CD14-positive monocyte (primary cell): ENCODE data around the gene FOXG1. TPM values are rescaled to one million over a fixed set of nuclear protein-coding genes. Genes with fewer than 3 reads are reported as not detected.

Experiments used
- DNase-seq, 3 donors: peaks; one replicate each; pipeline ENCODE4 v3.0.0-alpha.2; 2011 to 2022
- H2AFZ ChIP-seq: 2 replicates; pipeline ENCODE4 v1.6.0; 2012; ENCODE audit warnings: mild to moderate bottlenecking, low read depth, low read length, inconsistent platforms; ENCODE audit not compliant: insufficient read depth, poor library complexity, severe bottlenecking
- H3K27ac ChIP-seq, 2 donors: 1 replicate in 1 of 2; 2 replicates in 1 of 2; pipeline ENCODE4 v1.5.1; 2012 to 2013; ENCODE audit warnings: low read length in 2 of 2, control low read depth in 1 of 2, inconsistent platforms in 1 of 2, low read depth in 1 of 2, mild to moderate bottlenecking in 1 of 2
- H3K27me3 ChIP-seq, 2 donors: one replicate each; pipeline versions ENCODE4 v1.6.0 to v1.6.1; 2011 to 2013; ENCODE audit warnings: low read length in 2 of 2; ENCODE audit not compliant: control insufficient read depth in 2 of 2, insufficient read depth in 2 of 2
- H3K36me3 ChIP-seq, 2 donors: replicated peaks in 1 of 2; 1 replicate in 1 of 2; 2 replicates in 1 of 2; pipeline versions ENCODE4 v1.5.1 to v1.6.1; 2012 to 2013; ENCODE audit warnings: low read length in 2 of 2, control low read depth in 1 of 2, inconsistent platforms in 1 of 2, mild to moderate bottlenecking in 1 of 2; ENCODE audit not compliant: insufficient read depth in 2 of 2, control insufficient read depth in 1 of 2
- H3K4me1 ChIP-seq, 2 donors: 1 replicate in 1 of 2; 2 replicates in 1 of 2; pipeline versions ENCODE4 v1.5.1 to v1.6.1; 2012 to 2013; ENCODE audit warnings: low read length in 2 of 2, control low read depth in 1 of 2, inconsistent platforms in 1 of 2, mild to moderate bottlenecking in 1 of 2, moderate library complexity in 1 of 2; ENCODE audit not compliant: insufficient read depth in 2 of 2, control insufficient read depth in 1 of 2
- H3K4me2 ChIP-seq: replicated peaks from 2 replicates; pipeline ENCODE3; 2012; ENCODE audit warnings: low read length, moderate library complexity, mild to moderate bottlenecking; ENCODE audit not compliant: poor library complexity, severe bottlenecking; ENCODE audit errors: extremely low read depth
- H3K4me3 ChIP-seq, 3 experiments: fragments of 200-600 bp in 1 of 3; sonication (generic) in 1 of 3; replicated peaks in 1 of 3; 1 replicate in 2 of 3; 2 replicates in 1 of 3; pipeline ENCODE4 v1.5.1; 2011 to 2013; ENCODE audit warnings: low read length in 3 of 3, mild to moderate bottlenecking in 3 of 3, control low read depth in 2 of 3, low read depth in 2 of 3, inconsistent platforms in 1 of 3, moderate library complexity in 1 of 3
- H3K79me2 ChIP-seq: 2 replicates; pipeline ENCODE4 v1.6.0; 2012; ENCODE audit warnings: mild to moderate bottlenecking, control low read depth, inconsistent platforms, low read length, moderate library complexity; ENCODE audit not compliant: insufficient read depth
- H3K9ac ChIP-seq: 2 replicates; pipeline ENCODE4 v1.6.0; 2017; ENCODE audit warnings: low read length, mild to moderate bottlenecking; ENCODE audit not compliant: insufficient read depth, poor library complexity, severe bottlenecking
- H3K9me3 ChIP-seq, 2 donors: replicated peaks in 1 of 2; 1 replicate in 1 of 2; 2 replicates in 1 of 2; pipeline versions ENCODE4 v1.5.1 to v1.6.1; 2012 to 2013; ENCODE audit warnings: low read length in 2 of 2, control low read depth in 1 of 2; ENCODE audit not compliant: control insufficient read depth in 1 of 2, insufficient read depth in 1 of 2
- H4K20me1 ChIP-seq: 2 replicates; pipeline ENCODE4 v1.6.0; 2012; ENCODE audit warnings: mild to moderate bottlenecking, low read length, control low read depth, moderate library complexity; ENCODE audit not compliant: insufficient read depth
- H3K27ac Mint-ChIP-seq, 7 donors: one replicate each; pipeline ENCODE4 v1.8.0; 2020; ENCODE audit warnings: mild to moderate bottlenecking in 7 of 7, mixed read lengths in 7 of 7, moderate library complexity in 6 of 7, inconsistent platforms in 2 of 7
- H3K27me3 Mint-ChIP-seq, 3 donors: one replicate each; pipeline ENCODE4 v1.8.0; 2021 to 2022; ENCODE audit warnings: low read depth in 3 of 3, mild to moderate bottlenecking in 3 of 3, mixed read lengths in 3 of 3, moderate library complexity in 3 of 3, inconsistent platforms in 1 of 3
- H3K36me3 Mint-ChIP-seq, 2 donors: one replicate each; pipeline ENCODE4 v1.8.0; 2020; ENCODE audit warnings: mixed read lengths in 2 of 2, inconsistent platforms in 1 of 2, mild to moderate bottlenecking in 1 of 2
- H3K4me1 Mint-ChIP-seq: one replicate; pipeline ENCODE4 v1.8.0; 2020; ENCODE audit warnings: mild to moderate bottlenecking, mixed read lengths
- H3K4me3 Mint-ChIP-seq, 2 donors: one replicate each; pipeline ENCODE4 v1.8.0; 2020; ENCODE audit warnings: mild to moderate bottlenecking in 2 of 2, mixed read lengths in 2 of 2, moderate library complexity in 1 of 2
- H3K9me3 Mint-ChIP-seq, 7 donors: one replicate each; pipeline ENCODE4 v1.8.0; 2020 to 2022; ENCODE audit warnings: mixed read lengths in 7 of 7, mild to moderate bottlenecking in 6 of 7, moderate library complexity in 6 of 7, inconsistent platforms in 2 of 7
- WGBS: methylation state at CpG from one replicate; pipeline ENCODE4 v1.1.5; 2013; ENCODE audit warnings: missing lambda C conversion rate; ENCODE audit not compliant: insufficient coverage; 5-methylcytosine and 5-hydroxymethylcytosine counted together
- intact Hi-C, 2 donors: fragments of 100-400 bp; cut with micrococcal nuclease; formaldehyde crosslinking; loops; one replicate each; pipeline versions ENCODE4 v1.15.0 to v1.15.1; 2023
- polyA plus RNA-seq, 3 donors: library from polyadenylated mRNA; depleted of rRNA in 1 of 3; unstranded in 2 of 3; stranded (reverse) in 1 of 3; fragments of 300-500 nt in 2 of 3; fragments of >200 nt in 1 of 3; fragmentation: Illumina TruSeq in 2 of 3; gene quantifications; 1 replicate in 2 of 3; 2 replicates in 1 of 3; pipeline ENCODE4 v1.2.3, GENCODE V29; 2012 to 2021
- TF ChIP-seq, protein P1 (sequence below): fragments of 200-600 bp; IDR thresholded peaks from one replicate; pipeline ENCODE4 v1.8.0; 2022; ENCODE audit warnings: antibody characterized with exemption, mild to moderate bottlenecking

The FOXG1 gene
- polyA plus RNA-seq, 3 donors: not detected

DNA sequence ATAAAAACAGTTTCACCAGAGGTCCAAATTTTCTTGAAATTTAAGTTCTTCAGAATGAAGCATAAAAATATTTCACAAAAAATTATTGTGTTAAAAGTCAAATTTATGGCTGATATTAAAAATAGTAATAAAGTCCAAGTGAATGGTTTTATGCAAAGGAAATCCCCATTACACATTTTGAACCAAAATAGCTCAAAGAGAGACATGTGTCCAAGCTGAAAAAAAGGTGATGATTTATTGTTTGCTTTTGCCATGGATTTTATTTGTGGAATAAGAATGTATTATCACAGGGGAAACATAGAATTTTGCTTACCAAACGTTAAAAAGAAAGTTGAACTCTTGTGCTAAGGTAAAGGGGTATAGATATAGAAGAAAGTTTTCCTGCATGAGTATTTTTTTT lies 4.6 kb downstream of the FOXG1 start:
- Mint-ChIP-seq H3K27me3 (peaks cover 76 to 89% (median 87%) of the 10 kb centered on the region in 3 donors), H3K9me3 (peaks cover 14 to 49% (median 36%) of the 10 kb centered on the region in 7 donors), H3K4me1 (peaks cover 4% of the 10 kb centered on the region), H3K36me3 (peaks cover 6 to 14% of the 10 kb centered on the region in 2 donors), H3K27ac (no peak overlapping the region), H3K4me3 (peak overlapping the region in 1 of 2 donors; percentile 56)
- Histone ChIP-seq H3K36me3 (no peaks in the 10 kb centered on the region), H3K9me3 (peaks cover 19 to 52% of the 10 kb centered on the region in 2 donors), H3K9ac (no peak overlapping the region), H3K27ac (no peak overlapping the region), H3K4me3 (no peak overlapping the region), H4K20me1 (no peaks in the 10 kb centered on the region), H2AFZ (no peak overlapping the region), H3K4me1 (no peaks in the 10 kb centered on the region), H3K79me2 (no peaks in the 10 kb centered on the region), H3K4me2 (no peak overlapping the region), H3K27me3 (peaks cover 77 to 91% of the 10 kb centered on the region in 2 donors)
- TF ChIP-seq, protein P1, sequence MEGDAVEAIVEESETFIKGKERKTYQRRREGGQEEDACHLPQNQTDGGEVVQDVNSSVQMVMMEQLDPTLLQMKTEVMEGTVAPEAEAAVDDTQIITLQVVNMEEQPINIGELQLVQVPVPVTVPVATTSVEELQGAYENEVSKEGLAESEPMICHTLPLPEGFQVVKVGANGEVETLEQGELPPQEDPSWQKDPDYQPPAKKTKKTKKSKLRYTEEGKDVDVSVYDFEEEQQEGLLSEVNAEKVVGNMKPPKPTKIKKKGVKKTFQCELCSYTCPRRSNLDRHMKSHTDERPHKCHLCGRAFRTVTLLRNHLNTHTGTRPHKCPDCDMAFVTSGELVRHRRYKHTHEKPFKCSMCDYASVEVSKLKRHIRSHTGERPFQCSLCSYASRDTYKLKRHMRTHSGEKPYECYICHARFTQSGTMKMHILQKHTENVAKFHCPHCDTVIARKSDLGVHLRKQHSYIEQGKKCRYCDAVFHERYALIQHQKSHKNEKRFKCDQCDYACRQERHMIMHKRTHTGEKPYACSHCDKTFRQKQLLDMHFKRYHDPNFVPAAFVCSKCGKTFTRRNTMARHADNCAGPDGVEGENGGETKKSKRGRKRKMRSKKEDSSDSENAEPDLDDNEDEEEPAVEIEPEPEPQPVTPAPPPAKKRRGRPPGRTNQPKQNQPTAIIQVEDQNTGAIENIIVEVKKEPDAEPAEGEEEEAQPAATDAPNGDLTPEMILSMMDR: no peak
- intact Hi-C loops: no loop called here
- no CpG with 5 or more reads among the region's 1 CpG for WGBS
- no peak for DNase-seq

DNA sequence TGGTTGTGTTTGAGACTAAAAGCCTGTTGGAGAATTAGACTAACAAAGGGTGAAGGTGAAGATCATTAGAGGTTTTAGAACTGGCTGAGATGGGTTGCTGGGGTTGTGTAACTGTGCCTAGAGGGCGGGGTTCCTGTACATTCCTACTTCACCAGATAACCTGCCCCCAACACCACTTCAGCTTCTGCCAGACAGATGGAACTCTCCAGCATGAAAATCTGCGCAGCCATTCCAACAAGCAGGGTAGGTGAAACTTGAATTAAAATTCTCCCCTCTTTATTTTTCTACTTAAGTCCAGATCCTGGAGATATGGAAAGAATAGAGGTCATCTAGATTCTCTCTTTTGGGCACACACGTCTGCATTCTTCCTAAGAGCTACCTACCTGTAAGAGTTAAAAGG lies 6.0 kb downstream of the FOXG1 start:
- intact Hi-C loops: no loop called here
- H3K36me3 ChIP-seq: no peaks in the 10 kb centered on the region
- H3K27me3 ChIP-seq: peaks cover 85 to 98% of the 10 kb centered on the region in 2 donors
- no peak for DNase-seq
- Mint-ChIP-seq H3K27me3 (peaks cover 82 to 92% (median 87%) of the 10 kb centered on the region in 3 donors), H3K36me3 (peaks cover 4 to 13% of the 10 kb centered on the region in 2 donors), H3K27ac (no peak overlapping the region), H3K9me3 (peaks cover 14 to 47% (median 34%) of the 10 kb centered on the region in 7 donors), H3K4me3 (peak overlapping the region in 1 of 2 donors; percentile 79), H3K4me1 (peaks cover 2% of the 10 kb centered on the region)
- no peak overlapping the region for H3K27ac ChIP-seq
- H3K9ac ChIP-seq: no peak overlapping the region
- H3K79me2 ChIP-seq: no peaks in the 10 kb centered on the region
- peaks cover 19 to 52% of the 10 kb centered on the region in 2 donors for H3K9me3 ChIP-seq
- no peaks in the 10 kb centered on the region for H4K20me1 ChIP-seq
- H3K4me1 ChIP-seq: no peaks in the 10 kb centered on the region
- TF ChIP-seq, protein P1: no peak
- no peak overlapping the region for H2AFZ ChIP-seq
- H3K4me2 ChIP-seq: no peak overlapping the region
- no peak overlapping the region for H3K4me3 ChIP-seq
- WGBS: no CpG with 5 or more reads among the region's 3 CpGs
